Measurements from ENCODE around the gene KCNAB1.

The KCNAB1 gene

GRCh38 chr3:156551746-156552145, 431.4 kb downstream of the KCNAB1 start:
- no peak for TF ChIP-seq CTCF (IDR thresholded peaks at IDR 0.05)

GRCh38 chr3:156552973-156553372, 432.6 kb downstream of the KCNAB1 start:
- no peak for TF ChIP-seq CTCF (IDR thresholded peaks at IDR 0.05)

- TF ChIP-seq CTCF (IDR thresholded peaks at IDR 0.05): no peak
Measured at GRCh38 chr3:156553705-156554356, 433.5 kb downstream of the KCNAB1 start.

- no peak for TF ChIP-seq CTCF (IDR thresholded peaks at IDR 0.05)
Measured at GRCh38 chr3:156554515-156554841, 434.1 kb downstream of the KCNAB1 start.

- TF ChIP-seq CTCF (IDR thresholded peaks at IDR 0.05): no peak
Measured at GRCh38 chr3:156554842-156555687, 434.7 kb downstream of the KCNAB1 start, which contains the start of gene SSR3. SSR3 (minus strand) TSS chr3:156555117; CDS start chr3:156555089, 28 bp downstream.

GRCh38 chr3:156558389-156558788, 438.0 kb downstream of the KCNAB1 start:
- TF ChIP-seq CTCF (IDR thresholded peaks at IDR 0.05): no peak

- no peak for TF ChIP-seq CTCF (IDR thresholded peaks at IDR 0.05)
Measured at GRCh38 chr3:156559321-156559720, 438.9 kb downstream of the KCNAB1 start.
